ENCODE results near the gene VENTX. TPM values are rescaled to one million over a fixed set of nuclear protein-coding genes. Genes with fewer than 3 reads are reported as not detected.

The VENTX gene
- total RNA-seq, 2 donors from 2014 or later, result 0.26 TPM; not detected in 1

GRCh38 chr10:133226251-133226808, 11.3 kb upstream of the VENTX start:
- Histone ChIP-seq H3K4me3 (no peak overlapping the region), H3K4me1 (peaks cover 5% of the 10 kb centered on the region), H3K27ac (no peak overlapping the region), H3K9me3 (no peaks in the 10 kb centered on the region), H3K27me3 (peaks cover 0 to 9% of the 10 kb centered on the region in 2 donors), H3K36me3 (replicated peaks in 1 of 2; ENCODE audit: insufficient read depth in 1 of 2, low read depth in 2 of 2) (no peaks in the 10 kb centered on the region)
- TF ChIP-seq, protein P1, sequence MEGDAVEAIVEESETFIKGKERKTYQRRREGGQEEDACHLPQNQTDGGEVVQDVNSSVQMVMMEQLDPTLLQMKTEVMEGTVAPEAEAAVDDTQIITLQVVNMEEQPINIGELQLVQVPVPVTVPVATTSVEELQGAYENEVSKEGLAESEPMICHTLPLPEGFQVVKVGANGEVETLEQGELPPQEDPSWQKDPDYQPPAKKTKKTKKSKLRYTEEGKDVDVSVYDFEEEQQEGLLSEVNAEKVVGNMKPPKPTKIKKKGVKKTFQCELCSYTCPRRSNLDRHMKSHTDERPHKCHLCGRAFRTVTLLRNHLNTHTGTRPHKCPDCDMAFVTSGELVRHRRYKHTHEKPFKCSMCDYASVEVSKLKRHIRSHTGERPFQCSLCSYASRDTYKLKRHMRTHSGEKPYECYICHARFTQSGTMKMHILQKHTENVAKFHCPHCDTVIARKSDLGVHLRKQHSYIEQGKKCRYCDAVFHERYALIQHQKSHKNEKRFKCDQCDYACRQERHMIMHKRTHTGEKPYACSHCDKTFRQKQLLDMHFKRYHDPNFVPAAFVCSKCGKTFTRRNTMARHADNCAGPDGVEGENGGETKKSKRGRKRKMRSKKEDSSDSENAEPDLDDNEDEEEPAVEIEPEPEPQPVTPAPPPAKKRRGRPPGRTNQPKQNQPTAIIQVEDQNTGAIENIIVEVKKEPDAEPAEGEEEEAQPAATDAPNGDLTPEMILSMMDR (IDR thresholded peaks at IDR 0.05), result no peak
- TF ChIP-seq POLR2A (IDR thresholded peaks at IDR 0.05), result no peak
- 37 to 38% methylated on average over 22 to 29 of the region's 30 CpGs for WGBS, 2 donors
- no peak for ATAC-seq
- DNase-seq, result no peak
- intact Hi-C loops (cut with DNase I), result no loop called here

GRCh38 chr10:133227256-133227655, 10.4 kb upstream of the VENTX start:
- ATAC-seq (no peak), DNase-seq (no peak)
- TF ChIP-seq, protein P1 (IDR thresholded peaks at IDR 0.05), result no peak
- no peak for TF ChIP-seq POLR2A (IDR thresholded peaks at IDR 0.05)
- Histone ChIP-seq H3K4me1 (peaks cover 5% of the 10 kb centered on the region), H3K27ac (no peak overlapping the region), H3K27me3 (peaks cover 0 to 9% of the 10 kb centered on the region in 2 donors), H3K9me3 (no peaks in the 10 kb centered on the region), H3K4me3 (no peak overlapping the region), H3K36me3 (replicated peaks in 1 of 2; ENCODE audit: insufficient read depth in 1 of 2, low read depth in 2 of 2) (no peaks in the 10 kb centered on the region)
- intact Hi-C loops (cut with DNase I), result no loop called here
- 69 to 76% methylated on average over 19 to 21 of the region's 21 CpGs for WGBS, 2 donors

GRCh38 chr10:133229265-133230043, 8.2 kb upstream of the VENTX start:
- Histone ChIP-seq H3K4me3 (no peak overlapping the region), H3K27me3 (peaks cover 0 to 9% of the 10 kb centered on the region in 2 donors), H3K9me3 (no peaks in the 10 kb centered on the region), H3K27ac (no peak overlapping the region), H3K36me3 (replicated peaks in 1 of 2; ENCODE audit: insufficient read depth in 1 of 2, low read depth in 2 of 2) (no peaks in the 10 kb centered on the region), H3K4me1 (peaks cover 5% of the 10 kb centered on the region)
- ATAC-seq (no peak), DNase-seq (no peak)
- no peak for TF ChIP-seq POLR2A (IDR thresholded peaks at IDR 0.05)
- TF ChIP-seq, protein P1 (IDR thresholded peaks at IDR 0.05), result no peak
- WGBS, 2 donors, result 6 to 12% methylated on average over 10 to 42 of the region's 58 CpGs
- intact Hi-C loops (cut with DNase I), result no loop called here

DNA sequence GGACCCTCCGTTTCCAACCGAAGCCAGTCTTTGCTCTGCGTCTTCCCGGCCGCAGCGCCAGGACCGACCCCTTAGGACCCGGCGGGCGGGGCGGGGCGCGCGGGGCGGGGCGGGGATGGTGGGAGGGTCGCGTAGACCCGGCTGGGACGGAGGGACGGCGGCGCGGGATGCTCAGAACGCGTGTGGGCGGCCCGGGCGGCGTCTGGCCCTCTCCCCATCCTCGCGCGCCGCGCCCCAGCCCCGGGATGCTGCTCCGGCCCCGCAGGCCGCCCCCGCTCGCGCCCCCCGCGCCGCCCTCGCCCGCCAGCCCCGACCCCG, 7.7 kb upstream of the VENTX start, which contains the start of gene UTF1:
TSS of gene UTF1 (plus strand) at position 174 of the 318 bp plus-strand sequence. CDS start at position 246, 72 bp downstream.
- intact Hi-C loops (cut with DNase I), result no loop called here
- H3K36me3 ChIP-seq (replicated peaks in 1 of 2; ENCODE audit: insufficient read depth in 1 of 2, low read depth in 2 of 2), result no peaks in the 10 kb centered on the region
- peaks cover 5% of the 10 kb centered on the region for H3K4me1 ChIP-seq
- ATAC-seq (no peak), DNase-seq (no peak)
- no peak within 1 kb of the TSS for H3K27ac ChIP-seq
- H3K27me3 ChIP-seq, result peaks cover 0 to 9% of the 10 kb centered on the region in 2 donors
- no peak within 1 kb of the TSS for H3K4me3 ChIP-seq
- WGBS, 2 donors, result 1% methylated on average over 12 of the region's 49 CpGs; no CpG with 5 or more reads in 1 of the 2 donors
- TF ChIP-seq, protein P1 (IDR thresholded peaks at IDR 0.05), result no peak
- no peak for TF ChIP-seq POLR2A (IDR thresholded peaks at IDR 0.05)
- no peaks in the 10 kb centered on the region for H3K9me3 ChIP-seq

Measured in body of pancreas (tissue), 4 donors.